Right hindlimb (tissue), 1 donor: ENCODE data around the gene JKAMP.

Experiments used
- DNase-seq: peaks from one replicate; pipeline ENCODE4 v3.0.0-alpha.2; 2018

The JKAMP gene

GRCh38 chr14:59543873-59544272 lies 59.6 kb downstream of the JKAMP start:
- DNase-seq = no peak

- DNase-seq = no peak
Observed at GRCh38 chr14:59547310-59547709, 63.0 kb downstream of the JKAMP start.
